Measurements from ENCODE around the gene HIGD1A.

HIGD1A gene
- total RNA-seq = 12.2 to 19.1 reads per million in 2 donors

DNA sequence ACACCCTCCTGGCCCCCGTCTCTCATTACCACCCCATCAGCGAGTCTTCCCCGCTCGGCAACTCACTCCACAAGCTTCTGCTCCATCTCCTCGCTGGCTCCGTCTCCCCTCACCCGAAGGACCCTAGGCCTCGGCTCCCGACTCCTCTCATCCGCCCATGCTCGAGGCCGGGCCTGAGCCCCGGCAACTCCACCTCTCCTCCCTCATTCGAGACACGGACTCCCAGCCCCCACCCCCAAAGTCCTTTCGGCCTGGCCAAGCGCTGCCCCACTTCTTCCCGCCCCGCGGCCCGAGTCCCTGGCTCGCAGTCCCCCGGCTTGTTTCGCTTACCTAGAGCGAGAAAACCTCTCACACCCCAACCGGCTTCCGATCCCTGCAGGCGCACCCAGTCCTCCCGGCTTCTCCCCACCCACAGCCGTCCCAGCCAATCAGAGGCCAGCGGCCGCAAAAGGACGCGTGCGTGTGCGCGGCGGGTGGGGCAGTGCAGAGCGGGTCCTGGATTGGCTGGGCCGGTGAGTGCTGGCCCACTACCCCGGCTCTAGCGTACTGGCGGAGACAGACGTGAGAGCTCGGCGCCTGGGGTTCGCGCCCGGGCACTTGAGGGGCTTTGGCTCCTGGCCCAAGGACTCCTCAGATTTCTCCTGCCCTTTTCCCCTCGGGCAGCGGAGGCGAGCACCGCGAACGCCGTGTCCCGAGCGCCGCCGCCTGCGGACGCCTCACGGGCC is at the start of gene HIGD1A:
Gene HIGD1A, minus strand, starts transcription at position 385 of the 725 bp plus-strand sequence. CDS start 10,237 bp downstream, outside the sequence.
- DNase-seq = peak; percentile 89

DNA sequence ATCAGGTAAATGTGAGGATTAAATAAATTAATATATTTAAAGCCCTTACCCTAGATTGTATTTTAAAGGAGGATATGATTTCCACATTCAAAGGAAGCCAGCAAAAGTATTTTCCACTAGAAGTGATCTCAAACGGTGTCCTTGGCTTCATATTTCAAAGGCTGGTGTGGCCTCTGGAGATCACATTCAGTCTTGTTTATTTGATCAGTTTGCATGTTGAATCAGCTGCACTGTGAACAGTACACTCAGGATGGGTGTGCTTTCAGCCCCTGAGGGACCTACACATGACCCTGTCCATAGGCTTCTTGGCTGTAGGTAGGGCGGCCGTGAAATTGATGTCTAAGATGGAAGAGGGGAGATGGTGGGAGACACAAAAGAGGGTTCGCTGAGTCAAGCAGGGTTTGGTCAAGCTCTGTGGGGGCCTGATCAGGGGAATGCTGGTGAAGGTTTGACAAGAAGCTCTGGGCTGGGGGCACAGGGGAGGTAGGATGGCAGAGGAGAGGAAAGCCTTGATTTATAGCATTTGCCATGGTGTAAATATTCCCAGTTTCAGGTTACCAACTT is 49.5 kb upstream of the HIGD1A start:
- no peak for DNase-seq

DNA sequence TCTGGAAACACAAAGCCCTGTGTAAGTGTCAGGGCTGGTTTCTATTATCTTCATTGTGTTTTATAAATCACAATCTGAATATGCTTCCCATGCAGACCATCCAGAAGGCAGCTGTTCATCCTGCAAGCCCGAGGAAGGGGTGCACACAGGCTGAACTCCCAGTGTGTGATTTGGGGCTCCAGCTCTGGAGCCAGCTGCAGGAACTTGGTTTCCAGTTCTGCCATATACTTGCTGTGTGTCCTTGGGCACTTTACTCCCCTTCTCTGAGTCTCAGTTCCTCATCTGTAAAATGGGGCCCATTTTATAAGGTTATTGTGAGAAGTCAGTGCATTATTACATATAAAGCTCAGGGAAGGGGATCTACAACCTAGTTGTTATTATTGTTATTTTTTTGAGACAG is 48.8 kb upstream of the HIGD1A start:
- no peak for DNase-seq

DNA sequence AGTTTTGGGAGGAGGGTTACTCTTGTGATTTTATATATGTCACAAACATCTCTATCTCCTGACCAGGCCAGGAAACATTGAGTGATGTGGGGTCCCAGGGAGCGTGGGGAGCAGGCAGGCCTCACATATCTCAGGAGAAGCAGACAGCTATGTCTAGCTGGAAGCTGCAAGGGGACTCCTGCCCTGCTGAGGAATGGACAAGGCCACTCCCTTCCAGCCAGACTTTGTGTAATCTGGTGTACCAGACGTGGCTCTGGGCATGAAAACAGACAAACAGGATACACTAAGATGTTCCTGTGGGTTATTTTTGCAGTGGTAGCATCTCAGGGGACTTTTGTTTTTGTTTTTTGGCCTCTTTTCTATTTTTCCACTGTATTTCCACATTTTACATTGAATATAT is 48.2 kb upstream of the HIGD1A start:
- no peak for DNase-seq

DNA sequence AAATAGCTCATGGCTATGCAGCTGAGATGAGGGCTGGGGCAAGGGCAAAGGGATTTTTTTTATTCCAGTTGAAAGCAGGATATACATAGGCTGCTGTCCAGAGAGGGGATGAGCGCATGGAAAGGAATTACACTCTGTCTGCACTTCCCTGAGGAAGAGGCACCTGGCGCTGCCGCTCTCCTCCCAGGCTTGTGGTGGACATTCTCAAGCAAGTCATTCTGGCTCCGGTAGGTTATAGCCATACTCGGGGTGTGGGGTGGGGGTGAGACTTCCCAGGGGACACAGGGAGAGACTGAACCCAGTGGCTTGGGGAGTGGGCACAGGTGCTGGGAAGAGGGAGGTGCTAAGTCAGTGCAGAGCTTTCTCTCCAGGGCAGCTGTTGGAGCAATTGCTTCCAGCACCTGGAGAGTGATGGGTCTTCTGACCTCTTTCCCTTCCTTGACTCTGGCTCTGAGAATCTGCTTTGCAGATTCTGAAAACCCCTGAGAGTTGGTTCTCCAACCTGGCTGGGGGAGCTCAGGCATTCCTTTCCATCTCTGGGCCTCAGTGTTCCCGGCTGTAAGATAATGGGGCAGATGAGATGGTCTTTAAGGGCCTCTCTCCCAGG is 47.0 kb upstream of the HIGD1A start:
- no peak for DNase-seq

DNA sequence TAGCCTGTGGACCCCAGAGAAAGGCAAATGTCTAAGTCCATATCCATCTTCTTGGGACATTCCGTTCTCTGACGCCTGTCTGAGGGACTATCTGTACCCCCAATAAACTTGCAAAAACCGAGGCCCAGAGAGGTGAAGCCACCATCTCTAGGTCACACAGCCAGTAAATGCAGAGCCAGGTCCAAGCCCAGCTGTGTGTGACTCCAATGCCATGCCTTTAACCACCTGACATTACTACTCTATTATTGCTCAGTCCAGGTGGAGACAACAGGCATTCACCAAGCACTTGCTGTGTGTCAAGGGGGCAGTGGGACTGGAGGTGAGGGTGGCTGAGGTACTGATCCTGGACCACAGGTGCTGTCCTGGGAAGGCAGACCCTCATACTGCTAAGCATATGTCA is 46.0 kb upstream of the HIGD1A start:
- no peak for DNase-seq

DNA sequence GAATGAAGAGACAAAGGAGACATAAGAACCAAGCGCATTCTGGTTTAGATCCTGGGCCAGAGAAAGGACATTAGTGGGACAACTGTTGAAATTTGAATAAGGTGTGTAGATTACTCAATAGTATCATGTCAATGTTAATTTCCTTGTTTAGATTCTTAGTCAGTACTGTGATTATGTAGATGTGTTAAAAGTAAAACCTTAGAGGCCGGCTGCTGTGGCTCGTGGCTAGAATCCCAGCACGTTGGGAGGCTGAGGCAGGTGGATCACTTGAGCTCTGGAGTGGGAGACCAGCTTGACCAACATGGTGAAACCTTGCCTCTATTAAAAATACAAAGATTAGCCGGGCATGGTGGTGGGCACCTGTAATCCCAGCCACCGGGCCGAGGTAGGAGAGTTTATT is 44.7 kb upstream of the HIGD1A start:
- DNase-seq = no peak

DNA sequence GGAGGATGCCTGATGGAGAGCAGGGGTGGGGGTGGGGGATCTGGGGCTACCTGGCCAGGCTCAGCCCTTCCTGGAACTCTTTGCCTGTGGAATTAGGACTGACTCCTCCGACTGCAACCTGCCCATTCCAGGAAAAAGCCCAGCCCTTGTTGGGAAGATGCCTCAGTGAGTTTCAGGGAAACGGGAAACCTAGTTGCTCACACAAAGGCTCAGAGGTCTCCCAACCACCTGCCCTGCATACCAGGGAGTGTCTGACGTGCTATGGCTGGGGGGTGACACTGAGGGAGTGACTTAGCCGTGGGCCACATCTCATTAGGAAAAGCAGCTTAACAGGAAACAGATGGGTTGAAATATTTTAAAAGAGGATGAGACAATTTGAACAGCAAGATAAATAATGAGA is 43.4 kb upstream of the HIGD1A start:
- no peak for DNase-seq

DNA sequence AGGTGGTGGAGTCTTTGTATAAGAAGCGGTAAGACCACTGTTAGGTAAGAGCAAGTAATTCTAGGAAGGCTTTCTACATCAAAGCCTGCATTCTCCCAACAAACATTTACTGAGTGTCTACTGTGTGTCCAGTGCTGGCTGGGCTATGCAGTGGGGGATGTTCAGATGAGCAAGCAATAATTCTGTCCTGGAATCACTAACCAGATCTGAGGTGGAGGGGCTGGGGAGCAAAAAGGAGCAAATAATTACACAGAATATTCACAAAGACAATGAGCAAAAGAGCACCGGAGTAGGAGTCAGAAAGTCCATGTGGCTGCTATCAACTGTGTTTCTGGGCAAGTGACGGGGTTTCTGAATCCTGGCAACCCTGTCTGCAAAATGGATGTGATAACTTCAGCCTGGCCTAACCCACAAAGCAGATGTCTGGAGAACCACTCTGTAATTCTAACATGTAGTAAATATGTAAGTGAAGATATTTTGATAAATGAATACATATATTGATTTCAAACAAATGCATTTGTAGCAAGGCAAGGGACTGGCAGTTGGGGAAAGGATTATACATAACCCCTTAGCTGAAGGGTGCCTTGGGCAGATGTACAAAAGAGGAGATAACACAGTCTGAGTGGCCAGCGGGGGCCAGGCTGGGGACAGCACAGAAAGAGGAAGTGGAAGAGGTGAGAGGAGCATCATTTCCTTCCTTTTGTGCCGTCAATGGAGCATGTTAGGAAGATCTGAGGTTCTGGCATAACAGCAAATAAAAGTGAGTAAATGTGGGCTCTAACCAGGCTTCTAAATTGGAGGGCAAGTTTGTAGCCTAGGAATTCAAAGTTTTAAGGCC is 42.6 kb upstream of the HIGD1A start:
- DNase-seq = no peak

DNA sequence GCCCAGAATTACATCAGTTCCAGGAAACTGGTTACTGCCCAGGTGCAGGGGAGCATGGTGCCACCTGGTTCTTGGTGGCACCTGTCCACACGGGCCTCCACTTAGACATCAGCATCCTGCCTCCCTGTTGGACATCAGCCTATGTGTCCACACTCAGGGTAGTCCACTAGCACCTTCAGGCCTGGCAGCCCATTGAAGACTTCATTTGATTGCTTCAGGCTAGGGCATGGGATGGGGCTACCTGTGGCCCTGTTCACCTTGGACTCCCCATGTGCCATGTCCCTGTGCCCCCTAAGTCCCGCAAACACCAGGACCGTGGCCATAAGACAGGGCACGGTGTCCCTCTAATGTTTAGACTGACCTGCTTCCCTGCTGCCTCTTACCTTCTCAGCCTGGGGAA is 40.5 kb upstream of the HIGD1A start:
- DNase-seq = no peak

DNA sequence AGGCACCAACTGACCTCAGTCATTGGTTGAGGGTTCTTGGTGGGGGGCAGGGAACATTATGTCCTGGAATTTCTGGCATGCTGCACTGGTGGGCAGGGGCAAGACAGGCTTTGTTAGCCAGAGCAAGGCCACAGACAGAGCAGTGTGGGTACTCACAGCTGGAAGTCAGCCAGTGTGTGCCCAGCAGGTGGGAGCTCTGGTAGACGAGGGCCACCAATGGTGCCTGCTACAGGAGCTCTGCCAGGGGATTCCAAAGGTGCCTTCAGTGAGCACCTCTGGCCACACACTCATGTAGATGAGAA is 40.1 kb upstream of the HIGD1A start:
- DNase-seq = no peak

DNA sequence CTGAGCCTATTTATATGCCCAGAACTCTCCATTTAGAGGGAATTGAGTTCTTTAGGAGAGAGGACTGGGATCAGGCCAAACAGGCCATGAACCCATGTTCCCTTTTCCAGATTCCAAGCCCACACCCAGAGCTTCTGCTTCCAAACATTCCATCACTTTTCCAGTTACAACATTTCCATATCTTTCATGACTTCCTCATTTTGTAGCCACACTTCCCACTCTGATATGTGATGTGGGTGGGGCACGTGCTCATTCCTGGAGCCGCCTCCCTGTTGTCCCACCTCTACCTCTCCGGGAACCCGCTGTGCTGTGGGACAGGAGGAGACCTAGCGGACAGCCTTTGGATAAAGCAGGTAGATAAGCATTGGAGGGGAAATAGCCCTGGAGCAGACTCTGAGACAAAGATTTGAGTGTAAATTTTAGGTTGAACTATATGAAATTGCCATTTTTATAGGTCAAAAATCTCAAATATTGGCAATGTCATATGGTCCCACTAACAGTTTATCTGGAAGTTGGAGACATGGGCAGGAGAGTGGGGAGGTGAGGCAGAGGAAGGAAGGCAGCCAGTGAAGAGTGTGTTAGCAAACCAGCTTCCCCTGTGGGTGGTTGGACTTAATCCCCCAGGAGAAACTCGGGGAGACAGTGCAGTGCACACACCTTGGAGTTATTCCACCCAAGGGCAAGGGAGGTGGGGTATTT is 39.6 kb upstream of the HIGD1A start:
- no peak for DNase-seq

DNA sequence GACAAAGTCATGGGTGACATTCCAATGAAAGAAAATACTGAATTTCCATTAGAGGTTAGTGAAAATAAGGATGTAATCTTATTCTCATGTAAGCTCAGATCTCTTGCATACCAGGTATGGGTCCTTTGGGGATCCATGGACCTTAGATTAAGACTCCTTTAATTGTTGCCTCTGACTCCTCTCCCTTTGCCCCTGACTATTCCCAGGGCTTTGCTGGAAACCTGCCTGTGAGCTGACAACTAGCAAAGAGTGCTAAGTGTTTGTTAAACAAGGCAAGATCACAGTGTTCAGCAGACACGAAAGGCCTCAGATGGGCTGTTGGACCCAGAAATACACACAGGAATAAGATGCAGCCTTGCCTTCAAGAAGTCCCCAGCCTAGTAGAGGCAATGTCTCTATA is 37.0 kb upstream of the HIGD1A start:
- no peak for DNase-seq

DNA sequence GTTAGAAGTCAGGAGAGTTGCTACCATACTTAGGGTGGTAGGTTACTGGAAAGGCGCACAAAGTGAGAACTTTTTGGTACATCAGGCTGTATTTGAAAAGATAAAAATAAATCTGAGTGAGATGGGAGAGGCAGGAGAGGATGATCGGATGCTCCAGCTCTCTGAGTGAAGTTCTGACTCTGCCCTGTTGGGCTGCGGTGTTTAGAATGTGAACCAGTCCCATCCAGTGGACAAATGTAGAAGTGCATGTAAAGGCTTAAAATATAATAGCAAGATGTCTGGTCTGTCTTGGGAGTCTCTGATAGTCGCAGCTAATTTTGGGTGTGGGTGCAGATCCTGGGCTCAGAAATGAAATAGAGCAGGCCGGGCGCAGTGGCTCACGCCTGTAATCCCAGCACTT is 35.3 kb upstream of the HIGD1A start:
- DNase-seq = no peak

DNA sequence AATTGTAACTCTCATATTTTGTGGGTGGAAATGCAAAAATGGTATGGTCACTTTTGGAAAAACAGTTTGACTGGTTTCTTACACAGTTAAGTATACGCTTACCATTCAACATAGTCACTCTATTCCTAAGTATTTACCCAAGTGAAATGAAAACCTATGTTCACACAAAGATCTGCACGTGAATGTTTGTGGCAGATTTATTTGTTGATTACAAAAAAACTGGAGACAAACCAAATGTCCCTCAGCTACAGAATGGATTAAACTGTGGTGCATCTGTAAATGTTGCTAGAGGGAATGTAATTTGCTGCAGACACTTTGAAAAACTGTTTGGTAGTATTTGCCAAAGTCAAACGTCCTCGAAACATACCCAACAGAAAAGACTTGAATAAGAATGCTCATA is 34.3 kb upstream of the HIGD1A start:
- DNase-seq = no peak

DNA sequence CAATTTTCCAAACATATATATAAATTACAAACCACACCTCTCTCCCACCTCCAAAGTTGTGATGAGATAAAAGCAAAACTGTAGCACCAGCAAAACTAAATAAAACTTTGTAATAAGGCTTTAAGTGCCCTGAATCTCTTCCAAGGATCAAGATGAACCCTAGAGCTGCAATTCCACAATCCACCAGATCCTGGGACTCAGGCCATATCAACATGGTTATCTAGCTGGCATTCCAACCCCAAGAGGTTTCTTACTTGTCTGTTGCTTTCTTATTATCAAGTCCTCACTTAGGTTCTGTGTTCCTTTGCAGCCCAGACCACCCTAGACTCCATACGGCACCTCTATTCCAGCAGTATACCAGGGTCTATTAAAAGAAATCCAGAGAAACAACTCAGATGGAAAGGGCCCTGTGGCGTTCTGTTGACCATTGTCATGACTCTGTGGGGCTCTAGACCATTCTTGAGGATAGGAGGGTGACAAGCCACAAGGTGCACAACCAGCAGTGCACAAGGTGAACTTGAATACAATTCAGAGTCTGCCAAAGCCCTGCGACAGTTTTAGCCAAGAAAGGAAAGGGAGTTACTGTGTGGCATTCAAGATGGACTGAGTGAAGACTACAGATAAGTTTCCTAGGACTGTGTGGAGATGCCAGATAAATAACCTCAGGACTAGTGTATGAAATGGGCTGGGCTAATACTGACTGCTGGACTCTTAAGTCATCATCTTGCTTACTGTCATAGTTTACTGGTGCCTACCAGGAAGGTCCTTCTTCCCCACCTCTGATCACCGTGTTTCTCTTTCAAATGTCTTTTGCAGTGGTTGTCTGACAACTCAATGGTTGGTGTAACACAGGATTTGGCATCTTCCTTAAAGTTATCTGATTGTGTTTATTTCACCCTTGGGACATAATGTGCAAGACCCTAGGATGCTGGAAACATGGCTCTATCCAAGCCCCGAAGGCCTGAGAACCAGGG is 32.1 kb upstream of the HIGD1A start:
- DNase-seq = no peak

DNA sequence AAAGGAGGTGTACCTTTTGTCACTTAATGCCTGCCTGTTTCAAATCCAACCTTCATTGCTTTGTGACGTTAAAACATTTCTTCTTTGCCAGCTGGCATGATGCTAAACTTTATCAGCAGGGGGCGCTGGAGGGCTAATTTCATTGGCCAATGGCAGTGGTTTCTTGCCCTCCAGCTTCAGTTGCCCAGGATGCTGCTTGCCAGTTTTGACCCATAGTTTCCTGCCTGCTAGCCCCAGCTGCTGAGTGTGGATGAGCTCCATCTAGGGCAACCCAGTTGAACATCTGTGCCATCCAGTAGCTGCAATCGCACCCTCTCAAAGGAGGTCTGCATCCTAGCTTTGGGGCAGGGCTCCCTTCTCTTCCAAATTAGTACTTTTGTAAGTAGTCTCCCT is 27.0 kb upstream of the HIGD1A start:
- no peak for DNase-seq

DNA sequence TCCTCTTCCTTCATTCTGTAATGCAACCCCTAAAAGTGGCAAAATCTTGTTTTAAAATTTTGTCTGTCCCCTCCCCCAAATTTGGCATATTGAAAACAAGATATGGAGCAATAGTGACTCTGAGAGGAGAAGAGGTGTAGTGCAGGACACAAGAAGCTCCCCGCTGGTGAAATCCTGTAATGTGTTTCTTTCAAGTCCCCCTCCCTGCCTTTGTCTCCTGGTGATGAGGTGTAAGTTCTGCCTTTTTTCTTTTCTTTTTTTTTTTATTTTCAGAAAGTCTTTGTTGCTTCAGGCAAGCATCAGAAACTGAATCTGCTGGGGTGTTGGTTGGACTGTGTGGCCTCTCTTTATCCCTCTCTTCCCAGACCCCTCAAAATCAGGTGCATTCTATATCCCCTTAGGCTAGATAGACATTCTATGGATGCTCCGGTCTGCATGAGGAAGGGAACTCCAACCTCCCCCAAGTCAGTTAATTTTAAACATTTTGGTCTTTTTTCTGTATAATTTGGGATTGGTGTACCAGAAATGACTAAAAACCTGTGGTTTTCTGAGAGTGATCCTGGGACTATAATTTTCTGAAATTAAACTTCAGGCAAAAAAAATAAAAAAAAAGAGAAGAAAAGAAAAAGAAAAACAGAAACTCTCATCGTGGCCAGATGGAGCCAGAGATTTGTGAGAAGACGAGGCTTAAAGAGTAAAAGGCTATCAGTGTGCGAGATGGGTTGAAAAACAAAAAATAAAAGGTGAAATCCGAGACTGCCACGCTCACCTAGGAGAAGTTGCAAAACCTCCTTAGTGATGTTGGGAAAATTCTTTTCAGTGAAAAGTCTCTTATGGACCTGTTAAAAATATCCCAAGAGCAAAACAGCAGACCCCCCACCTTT is 26.4 kb upstream of the HIGD1A start:
- DNase-seq = no peak

DNA sequence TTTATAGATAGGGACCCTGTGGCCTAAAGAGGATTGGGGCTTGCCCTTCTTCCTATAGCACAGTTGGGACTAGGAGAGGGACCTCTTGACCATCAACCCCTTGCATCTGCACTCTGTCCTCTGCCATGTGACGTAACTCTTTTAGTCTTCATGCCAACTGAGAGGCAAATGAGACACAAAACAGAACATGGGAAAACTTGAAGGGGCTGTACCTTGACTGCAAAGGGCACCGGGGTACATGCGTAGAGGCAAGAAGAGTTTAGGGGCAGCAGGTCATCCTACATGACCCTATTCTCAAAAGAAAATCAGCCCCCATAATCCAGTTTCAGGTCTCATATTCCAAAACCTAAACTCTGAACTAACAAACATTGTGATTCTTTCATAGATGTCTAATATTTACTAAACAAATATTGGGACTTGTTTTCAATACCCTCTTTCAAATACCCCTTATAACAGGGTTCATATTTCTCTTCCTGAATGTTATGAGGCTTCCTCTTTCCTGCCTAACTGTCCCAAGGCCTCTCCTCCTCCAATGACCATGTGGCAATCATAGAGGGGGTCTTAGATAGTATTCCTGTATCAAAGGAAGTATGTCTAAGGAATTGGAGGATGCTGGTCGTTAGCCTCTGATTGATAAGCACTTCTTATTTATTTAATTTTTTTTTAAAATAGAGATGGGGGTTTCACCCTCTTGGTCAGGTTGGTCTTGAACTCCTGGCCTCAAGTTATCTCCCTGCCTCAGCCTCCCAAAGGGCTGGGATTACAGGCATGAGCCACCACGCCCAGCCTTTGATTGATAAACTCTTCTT is 25.5 kb upstream of the HIGD1A start:
- DNase-seq = no peak

DNA sequence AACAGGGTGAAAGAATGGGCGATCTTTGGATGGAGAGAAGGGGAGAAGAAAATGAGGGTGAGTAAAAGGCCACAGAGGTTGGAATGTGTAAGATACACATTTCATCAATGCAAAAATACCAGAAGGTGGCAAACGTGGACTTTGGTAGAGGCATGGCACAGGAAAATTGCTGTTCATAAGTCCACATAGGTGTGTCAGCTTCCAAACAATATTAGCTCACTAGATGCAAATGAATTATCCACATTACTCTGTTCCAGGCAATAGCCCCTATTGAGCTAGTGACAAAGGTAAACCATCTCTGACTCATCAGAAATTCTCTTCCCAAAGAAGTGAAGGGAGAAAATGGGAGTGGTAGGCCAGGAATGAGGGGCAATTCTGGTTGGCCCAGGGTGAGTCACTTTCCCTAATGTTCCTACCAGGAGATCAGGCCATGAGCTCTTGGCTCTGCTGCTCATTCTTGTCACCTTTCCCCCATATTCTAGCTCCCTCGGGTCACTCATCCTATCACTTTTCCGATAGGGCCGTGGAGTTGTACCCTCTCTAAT is 24.9 kb upstream of the HIGD1A start:
- no peak for DNase-seq
